Heart right ventricle (tissue), 16 donors: ENCODE data around the gene LHPP. TPM values are rescaled to one million over a fixed set of nuclear protein-coding genes. Genes with fewer than 3 reads are reported as not detected.

Experiments
- ATAC-seq, 8 donors: fragments of 200-7000 bp; cut with Tn5 transposase; one replicate each; pipeline ENCODE4 v1.9.1; 2020; ENCODE audit warnings: mild to moderate bottlenecking in 8 of 8, moderate library complexity in 8 of 8, moderate number of reproducible peaks in 1 of 8
- DNase-seq, 2 donors: peaks; one replicate each; pipeline ENCODE4 v3.0.0-alpha.2; 2020
- H3K27ac ChIP-seq, 10 donors: fragments of 200-600 bp; sonication (generic) in 2 of 10; one replicate each; pipeline versions ENCODE4 v1.5.0 to v1.8.0; 2020 to 2022; ENCODE audit warnings: mild to moderate bottlenecking in 3 of 10
- H3K27me3 ChIP-seq, 7 donors: fragments of 200-600 bp; one replicate each; pipeline ENCODE4 v1.8.0; 2021 to 2022; ENCODE audit warnings: mild to moderate bottlenecking in 2 of 7
- H3K36me3 ChIP-seq, 9 donors: fragments of 200-600 bp; sonication (generic) in 1 of 9; one replicate each; pipeline versions ENCODE4 v1.5.0 to v1.8.0; 2020 to 2022; ENCODE audit warnings: mild to moderate bottlenecking in 2 of 9
- H3K4me1 ChIP-seq, 9 donors: fragments of 200-600 bp; sonication (generic) in 1 of 9; one replicate each; pipeline versions ENCODE4 v1.5.0 to v1.8.0; 2020 to 2022; ENCODE audit warnings: mild to moderate bottlenecking in 4 of 9
- H3K4me3 ChIP-seq, 10 donors: fragments of 200-600 bp; sonication (generic) in 2 of 10; one replicate each; pipeline versions ENCODE4 v1.5.0 to v1.8.0; 2020 to 2022; ENCODE audit warnings: mild to moderate bottlenecking in 7 of 10, moderate library complexity in 2 of 10
- H3K9me3 ChIP-seq, 11 donors: fragments of 200-600 bp in 10 of 11; sonication (generic) in 2 of 11; one replicate each; pipeline versions ENCODE4 v1.5.0 to v1.8.0; 2013 to 2022; ENCODE audit warnings: mild to moderate bottlenecking in 2 of 11, control low read depth in 1 of 11, moderate library complexity in 1 of 11
- CTCF ChIP-seq, 9 donors: fragments of 200-600 bp; sonication (generic) in 2 of 9; IDR thresholded peaks; one replicate each; pipeline versions ENCODE4 v1.5.0 to v1.8.0; 2021 to 2022; ENCODE audit warnings: antibody characterized with exemption in 9 of 9, mild to moderate bottlenecking in 5 of 9, moderate library complexity in 1 of 9
- WGBS, 2 donors: extraction: QIAGEN DNeasy Blood & Tissue Kit; methylation state at CpG; one replicate each; pipeline ENCODE4 v1.1.7; 2013; ENCODE audit warnings: inconsistent platforms in 1 of 2; 5-methylcytosine and 5-hydroxymethylcytosine counted together
- intact Hi-C, 10 donors: fragments of 100-400 bp; cut with DNase I; formaldehyde crosslinking; loops; one replicate each; pipeline versions ENCODE4 v1.11.1 to v1.14.2; 2022
- polyA plus RNA-seq, 2 donors: library from polyadenylated mRNA; stranded (reverse); fragments of 200-250 nt; gene quantifications; one replicate each; pipeline ENCODE4 v1.2.3, GENCODE V29; 2013
- total RNA-seq, 10 donors: library from RNA; stranded (reverse); fragmentation: NEBNext Ultra II Directional in 3 of 10; extraction: Animal tissue kit (Norgen Biotek cat#: 25700) in 3 of 10; gene quantifications; one replicate each; pipeline versions ENCODE4 v1.2.1 to v1.2.4, GENCODE V29; 2021 to 2023
- donor health status: Arrhythmogenic right ventricular cardiomyopathy.
- donor health status: ischemic (EF 13 %, LVEDD 7.1; RV severe dilation, severe dysfunction).
- donor health status: healthy with polysubstance abuse.
- donor health status: DM: no; HTN: yes; CAD: no.
- donor health status: DM: no; HTN: no; CAD: no.
- donor health status: ischemic (EF 25% LVEDD 6.9; RV normal size, moderate dysfunction).
- donor health status: ischemic (EF 25% LVEDD 5.7; RV mildly dilated, moderate dysfunction).
- donor health status: healthy.
- donor health status: DM: yes; HTN: yes; CAD: no.
- donor health status: Ischemic cardiomyopathy.
- donor health status: ischemic (EF 35%, LVEDD 5.7; RV mildly dilated, moderate dysfunction).
- donor health status: nonischemic (EF 11% LVEDD 7.7; RV severe dilation, severe dysfunction).
- donor health status: DM: yes; HTN: yes; CAD: no.
- donor health status: PGD.
- donor health status: ischemic (EF 29% LVEDD 5.4; RV normal size, mild dysfunction).
- donor health status: nonischemic (EF 23%, LVEDD 6.1; RV moderate dilation, normal function).

Gene LHPP
- total and polyA plus RNA-seq, 12 donors: 4.2 to 20.5 (median 11.7) TPM

- Histone ChIP-seq H3K4me1 (peaks cover 0 to 9% (median 0%) of the 10 kb centered on the region in 9 donors), H3K27me3 (no peaks in the 10 kb centered on the region), H3K4me3 (no peak overlapping the region), H3K9me3 (peaks cover 0 to 15% (median 5%) of the 10 kb centered on the region in 11 donors), H3K36me3 (no peaks in the 10 kb centered on the region), H3K27ac (no peak overlapping the region)
- no peak for TF ChIP-seq CTCF (IDR thresholded peaks at IDR 0.05)
- no peak for DNase-seq
- ATAC-seq: no peak
- intact Hi-C loops: no loop called here
- 84 to 92% methylated on average over 20 of the region's 20 CpGs for WGBS, 2 donors
Observed at GRCh38 chr10:124576526-124577420, 115.2 kb downstream of the LHPP start.

DNA sequence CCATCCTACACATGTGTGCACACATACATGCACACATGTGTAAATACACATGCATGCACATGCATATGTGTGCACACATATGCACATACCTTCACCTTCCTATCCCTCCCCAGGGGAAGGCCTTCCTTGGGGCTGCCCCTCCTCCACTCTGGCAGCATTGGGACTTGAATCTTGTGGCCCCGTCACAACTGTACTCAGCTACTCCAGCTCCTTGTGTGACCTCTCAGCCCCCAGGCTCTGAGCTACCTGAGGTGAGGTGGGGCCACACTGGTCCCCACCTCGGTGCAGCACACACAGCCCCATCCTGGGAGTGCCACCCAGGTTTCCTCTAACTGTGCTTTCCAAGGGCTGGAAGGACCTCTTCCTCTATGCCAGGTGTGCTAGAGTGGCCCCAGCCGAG is 116.0 kb downstream of the LHPP start:
- no peaks in the 10 kb centered on the region for H3K27me3 ChIP-seq
- no peak overlapping the region for H3K27ac ChIP-seq
- no peak overlapping the region for H3K4me3 ChIP-seq
- peaks cover 0 to 15% (median 5%) of the 10 kb centered on the region in 11 donors for H3K9me3 ChIP-seq
- ATAC-seq (no peak), DNase-seq (no peak)
- intact Hi-C loops: no loop called here
- TF ChIP-seq CTCF (IDR thresholded peaks at IDR 0.05): no peak
- no peaks in the 10 kb centered on the region for H3K36me3 ChIP-seq
- H3K4me1 ChIP-seq: peaks cover 0 to 9% (median 0%) of the 10 kb centered on the region in 9 donors
- WGBS, 2 donors: 89 to 91% methylated on average over 3 of the region's 3 CpGs

DNA sequence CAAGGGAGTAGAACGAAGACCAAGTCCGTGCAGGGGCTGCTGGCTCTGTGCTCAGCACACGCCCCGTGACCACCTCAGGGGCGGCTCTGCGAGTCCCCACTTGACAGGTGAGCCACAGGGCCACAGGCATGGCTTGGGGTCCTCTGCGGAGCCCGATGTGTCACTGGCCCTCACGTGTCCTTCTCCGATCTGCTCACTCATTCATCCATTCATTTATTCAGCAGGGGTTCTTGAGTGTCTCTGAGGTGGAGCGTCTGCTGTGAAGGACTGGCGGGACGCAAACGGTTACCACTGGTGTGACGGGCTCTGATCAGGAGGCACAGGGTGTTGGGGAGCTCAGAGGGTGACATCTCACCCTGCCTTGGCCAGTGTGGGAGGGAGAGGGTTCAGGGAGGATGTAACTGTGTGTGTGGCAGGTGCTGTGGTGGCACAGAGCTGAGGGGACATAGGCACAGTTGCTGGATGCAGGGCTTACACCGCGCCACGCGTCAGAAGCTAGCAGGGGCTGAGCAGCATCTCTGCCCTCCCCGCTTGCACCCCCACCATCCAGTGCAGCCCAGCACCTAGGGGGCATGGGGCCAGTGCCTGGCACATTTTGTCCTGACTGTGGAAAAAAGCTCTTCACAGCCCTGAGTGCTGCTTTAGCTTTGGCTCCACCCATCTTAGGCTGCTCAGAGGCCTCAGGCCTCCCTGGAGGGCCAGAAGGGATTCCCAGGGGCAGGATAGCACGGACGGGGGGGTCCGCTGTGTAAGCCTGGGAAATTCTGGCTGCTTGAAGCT is 116.8 kb downstream of the LHPP start:
- 90 to 95% methylated on average over 23 of the region's 23 CpGs for WGBS, 2 donors
- no peak for TF ChIP-seq CTCF (IDR thresholded peaks at IDR 0.05)
- H3K27me3 ChIP-seq: no peaks in the 10 kb centered on the region
- H3K9me3 ChIP-seq: peaks cover 0 to 15% (median 5%) of the 10 kb centered on the region in 11 donors
- H3K27ac ChIP-seq: no peak overlapping the region
- H3K36me3 ChIP-seq: no peaks in the 10 kb centered on the region
- ATAC-seq (peak in 1 of 8 donors; percentile 33), DNase-seq (no peak)
- H3K4me3 ChIP-seq: no peak overlapping the region
- peaks cover 0 to 9% (median 0%) of the 10 kb centered on the region in 9 donors for H3K4me1 ChIP-seq
- intact Hi-C loops: no loop called here

- H3K27ac ChIP-seq: no peak overlapping the region
- no peak for DNase-seq
- ATAC-seq: peak in 1 of 8 donors; percentile 26
- WGBS, 2 donors: 76 to 79% methylated on average over 16 of the region's 16 CpGs
- H3K27me3 ChIP-seq: no peaks in the 10 kb centered on the region
- TF ChIP-seq CTCF (IDR thresholded peaks at IDR 0.05): no peak
- H3K9me3 ChIP-seq: peaks cover 0 to 15% (median 5%) of the 10 kb centered on the region in 11 donors
- H3K36me3 ChIP-seq: no peaks in the 10 kb centered on the region
- intact Hi-C loops: no loop called here
- no peak overlapping the region for H3K4me3 ChIP-seq
- peaks cover 0 to 9% (median 0%) of the 10 kb centered on the region in 9 donors for H3K4me1 ChIP-seq
Observed at GRCh38 chr10:124579011-124579399, 117.4 kb downstream of the LHPP start.
